ENCODE data around the gene ALDH3B1. TPM values are rescaled to one million over a fixed set of nuclear protein-coding genes. Genes with fewer than 3 reads are reported as not detected.

The ALDH3B1 gene
- total and polyA plus RNA-seq, 2 of the 4 experiments (the other 2 are of a cell fraction) = 11.8 to 22.8 TPM

- in situ Hi-C loops (cut with MboI; ENCODE audit: low sequenced_read_pairs) (no loop called here), intact Hi-C loops (cut with micrococcal nuclease) (no loop called here), dilution Hi-C loops (cut with HindIII; ENCODE audit: low sequenced_read_pairs, unreplicated experiment) (no loop called here)
- Histone ChIP-seq H3K27ac (ENCODE audit: insufficient read depth, low read length) (no peak overlapping the region), H3K36me3 (ENCODE audit: control insufficient read depth, insufficient read depth, low read length) (no peaks in the 10 kb centered on the region), H2BK20ac (ENCODE audit: low read depth, low read length) (no peak overlapping the region), H2BK120ac (ENCODE audit: low read depth, low read length) (no peak overlapping the region), H3K4ac (ENCODE audit: low read depth, low read length) (no peak overlapping the region), H2BK15ac (ENCODE audit: low read depth, low read length) (no peak overlapping the region), H3K9me1 (ENCODE audit: insufficient read depth, low read length) (peaks cover 31% of the 10 kb centered on the region), H2BK5ac (ENCODE audit: low read depth, low read length, poor library complexity, severe bottlenecking) (no peak overlapping the region), H3K4me1 (ENCODE audit: control insufficient read depth, insufficient read depth, low read length) (peaks cover 44% of the 10 kb centered on the region), H2AFZ (replicated peaks; ENCODE audit: low read length, poor library complexity) (no peak overlapping the region), H4K5ac (ENCODE audit: low read depth, low read length) (no peak overlapping the region), H3K4me3 (ENCODE audit: insufficient read depth, low read depth, low read length) (no peak overlapping the region), H3K27me3 (ENCODE audit: control insufficient read depth, insufficient read depth, low read length) (no peaks in the 10 kb centered on the region), H3K4me2 (ENCODE audit: low read depth, low read length) (no peak overlapping the region), H3K9me3 (ENCODE audit: control insufficient read depth, insufficient read depth, low read length) (no peaks in the 10 kb centered on the region), H4K20me1 (ENCODE audit: insufficient read depth, low read length) (no peaks in the 10 kb centered on the region), H3K56ac (ENCODE audit: extremely low read depth, insufficient read depth, low read length) (no peak overlapping the region), H2AK9ac (replicated peaks; ENCODE audit: low read depth, low read length, poor library complexity) (no peak overlapping the region), H3K23ac (ENCODE audit: low read depth, low read length) (no peak overlapping the region), H3K14ac (replicated peaks; ENCODE audit: low read depth, low read length) (no peak overlapping the region), H4K8ac (ENCODE audit: low read depth in 2 of 2, low read length in 2 of 2) (no peak overlapping the region), H3K79me1 (ENCODE audit: low read depth in 1 of 2, low read length in 2 of 2) (peaks cover 23 to 43% of the 10 kb centered on the region in 2 experiments; a peak in 3 of 4 replicates), H3K9ac (ENCODE audit: low read depth, low read length) (no peak overlapping the region), H4K91ac (ENCODE audit: insufficient read depth, low read depth, low read length) (no peak overlapping the region), H3K18ac (ENCODE audit: low read depth, low read length) (no peak overlapping the region), H2AK5ac (ENCODE audit: low read depth, low read length) (no peak overlapping the region)
- DNase-seq (no peak), ATAC-seq (ENCODE audit: low read depth) (no peak)
- no TSS peak for BruUV-seq (replicated peaks)
- CTCF ChIA-PET = no interaction called here
- no peak for TF ChIP-seq MAFK (IDR thresholded peaks at IDR 0.05; ENCODE audit: low read depth, low read length)
- no peak for TF ChIP-seq CTCF (conservative IDR thresholded peaks at IDR 0.05; ENCODE audit: low read depth, low read length)
- TF ChIP-seq RCOR1 (IDR thresholded peaks at IDR 0.05; ENCODE audit: insufficient replicate concordance, low read length) = no peak
- TF ChIP-seq NFE2L2 (IDR thresholded peaks at IDR 0.05; ENCODE audit: low read depth, low read length) = no peak
- no peak for TF ChIP-seq RFX5 (IDR thresholded peaks at IDR 0.05; ENCODE audit: low read depth, low read length)
- no peak for TF ChIP-seq MXI1 (IDR thresholded peaks at IDR 0.05; ENCODE audit: borderline replicate concordance, low read depth, low read length)
- no peak for TF ChIP-seq SMC3 (IDR thresholded peaks at IDR 0.05; ENCODE audit: low read depth, low read length)
- no peak for TF ChIP-seq POLR2A (IDR thresholded peaks at IDR 0.05; ENCODE audit: low read depth, low read length)
- POLR2A ChIA-PET (ENCODE audit: unreplicated experiment) = interaction anchor here (1.1 kb wide), 1 partner anchor 10 kb away, joined by 3 read pairs; no protein-coding TSS in a partner anchor
- WGBS, 2 experiments (ENCODE audit: extremely low coverage in 2 of 2, insufficient read length in 1 of 2) = no CpG with 5 or more reads among the region's 8 CpGs
Observed at GRCh38 chr11:68015467-68015866, 5.3 kb downstream of the ALDH3B1 start.

Data from IMR-90 (cell line).